Panc1 (cell line): ENCODE data around the gene HDHD3. TPM values are rescaled to one million over a fixed set of nuclear protein-coding genes. Genes with fewer than 3 reads are reported as not detected.

Source experiments
- ATAC-seq: fragments of 200-7000 bp; cut with Tn5 transposase; 2 replicates; pipeline ENCODE4 v1.9.1; 2020; ENCODE audit warnings: mild to moderate bottlenecking, moderate library complexity
- BruUV-seq: library from RNA; stranded (reverse); fragments of 400-500 nt; replicated peaks from 2 replicates; lab custom pipeline; 2021; lab: Mats Ljungman, UMichigan
- CTCF ChIA-PET: fragments of 300-600 bp; sonication (Branson Sonifier 250); formaldehyde crosslinking; loops from one replicate; lab custom pipeline; 2022; ENCODE audit warnings: antibody characterized with exemption; lab: Charles Lee
- POLR2A ChIA-PET: fragments of 300-600 bp; sonication (Branson Sonifier 250); formaldehyde crosslinking; loops from one replicate; lab custom pipeline; 2022; ENCODE audit warnings: antibody characterized with exemption; lab: Charles Lee
- DNase-seq: peaks from one replicate; pipeline ENCODE4 v3.0.0-alpha.2; 2010; ENCODE audit warnings: low read depth, low spot score
- H3K27ac ChIP-seq: 2 replicates; pipeline ENCODE4 v1.5.1; 2011; ENCODE audit warnings: mild to moderate bottlenecking, low read length, inconsistent platforms
- H3K27me3 ChIP-seq: fragments of 200-500 bp; sonication (Bioruptor generic); 2 replicates; pipeline ENCODE4 v1.6.0; 2014; ENCODE audit warnings: low read length, inconsistent platforms; ENCODE audit not compliant: control insufficient read depth, insufficient read depth
- H3K36me3 ChIP-seq: fragments of 200-500 bp; sonication (Bioruptor generic); 2 replicates; pipeline ENCODE4 v1.5.1; 2014; ENCODE audit warnings: inconsistent platforms, mild to moderate bottlenecking, low read length, moderate library complexity; ENCODE audit not compliant: control insufficient read depth, insufficient read depth
- H3K4me1 ChIP-seq: 2 replicates; pipeline ENCODE4 v1.5.1; 2011; ENCODE audit warnings: inconsistent platforms, mild to moderate bottlenecking, low read length, moderate library complexity; ENCODE audit not compliant: control insufficient read depth, insufficient read depth
- H3K4me3 ChIP-seq, 2 experiments: 2 replicates each; pipeline ENCODE4 v1.5.1; 2011 to 2012; ENCODE audit warnings: low read depth in 2 of 2, low read length in 2 of 2, mild to moderate bottlenecking in 2 of 2, inconsistent platforms in 1 of 2, moderate library complexity in 1 of 2
- H3K9me3 ChIP-seq: fragments of 200-500 bp; sonication (Bioruptor generic); 2 replicates; pipeline ENCODE4 v1.5.1; 2014; ENCODE audit warnings: low read depth, mild to moderate bottlenecking, inconsistent platforms, low read length, moderate library complexity; ENCODE audit not compliant: control insufficient read depth, insufficient read depth
- POLR2AphosphoS5 ChIP-seq: IDR thresholded peaks from 2 replicates; pipeline ENCODE4 v1.6.1; 2012; ENCODE audit warnings: mild to moderate bottlenecking, low read depth, low read length, moderate library complexity
- REST ChIP-seq, 2 experiments: IDR thresholded peaks; 2 replicates each; pipeline ENCODE4 v1.6.1; 2011 to 2012; ENCODE audit warnings: low read depth in 2 of 2, control low read depth in 1 of 2, low read length in 1 of 2, mild to moderate bottlenecking in 1 of 2, moderate library complexity in 1 of 2; ENCODE audit not compliant: insufficient read depth in 1 of 2
- SIN3A ChIP-seq: IDR thresholded peaks from 2 replicates; pipeline ENCODE4 v1.6.1; 2012; ENCODE audit warnings: low read depth, mild to moderate bottlenecking, low read length, moderate library complexity, borderline replicate concordance; ENCODE audit not compliant: insufficient read depth
- TCF7L2 ChIP-seq: IDR thresholded peaks from 2 replicates; pipeline ENCODE4 v1.6.1; 2011; ENCODE audit warnings: mild to moderate bottlenecking, low read depth, low read length, inconsistent platforms
- in situ Hi-C: cut with HindIII; loops from 2 replicates; pipeline ENCODE4 v1.10.0; 2016; ENCODE audit warnings: low sequenced_read_pairs, low pct_unique_long_range_greater_than_20kb
- intact Hi-C: fragments of 100-400 bp; cut with micrococcal nuclease; formaldehyde crosslinking; loops from one replicate; pipeline ENCODE4 v1.10.0; 2022; ENCODE audit not compliant: unreplicated experiment
- total RNA-seq: library from RNA; stranded (reverse); gene quantifications from one replicate; pipeline ENCODE4 v1.2.1, GENCODE V29; 2021; ENCODE audit not compliant: unreplicated experiment
- TF ChIP-seq, protein P1 (sequence below): fragments of 450-650 bp; IDR thresholded peaks from 2 replicates; pipeline ENCODE4 v1.5.1; 2017; ENCODE audit warnings: mild to moderate bottlenecking

HDHD3 gene
- total RNA-seq, 1 experiment from 2014 or later = 14.5 TPM

GRCh38 chr9:113401027-113401792 lies 24.4 kb upstream of the HDHD3 start, which contains the start of gene ALAD:
Gene ALAD, minus strand, starts transcription at chr9:113401284. Its CDS starts 7,725 bp downstream, at chr9:113393559.
- in situ Hi-C loops = no loop called here
- ATAC-seq = peak; percentile 99
- H3K9me3 ChIP-seq = no peaks in the 10 kb centered on the region
- ChIA-PET POLR2A (interaction anchor here (0.6 kb wide), 1 partner anchor 9 kb away, joined by 5 read pairs; the partner anchor contains the start of genes C9orf43 and POLE3), CTCF (interaction anchor here (0.7 to 1.4 kb wide), 6 partner anchors 9 to 169 kb away, joined by 3 to 6 read pairs (median 3); partner anchors contain the start of genes C9orf43 and POLE3)
- BruUV-seq = no TSS peak
- H3K4me3 ChIP-seq = peak within 1 kb of the TSS; percentile 77
- intact Hi-C loops = no loop called here
- no peaks in the 10 kb centered on the region for H3K27me3 ChIP-seq
- H3K27ac ChIP-seq = peak within 1 kb of the TSS; percentile 88
- H3K4me1 ChIP-seq = no peaks in the 10 kb centered on the region
- no peaks in the 10 kb centered on the region; the same call in 1 of the 2 replicates for H3K36me3 ChIP-seq
- TF ChIP-seq SIN3A (0 out of 2 replicates have a peak, but pooled peaks have one; percentile 47), POLR2AphosphoS5 (no peak; the same call in 1 of the 2 replicates), REST (IDR thresholded peaks at IDR 0.05; ENCODE audit: insufficient read depth in 1 of 2, low read depth in 2 of 2, low read length in 1 of 2) (no peak), TCF7L2 (no peak)
- TF ChIP-seq, protein P1, sequence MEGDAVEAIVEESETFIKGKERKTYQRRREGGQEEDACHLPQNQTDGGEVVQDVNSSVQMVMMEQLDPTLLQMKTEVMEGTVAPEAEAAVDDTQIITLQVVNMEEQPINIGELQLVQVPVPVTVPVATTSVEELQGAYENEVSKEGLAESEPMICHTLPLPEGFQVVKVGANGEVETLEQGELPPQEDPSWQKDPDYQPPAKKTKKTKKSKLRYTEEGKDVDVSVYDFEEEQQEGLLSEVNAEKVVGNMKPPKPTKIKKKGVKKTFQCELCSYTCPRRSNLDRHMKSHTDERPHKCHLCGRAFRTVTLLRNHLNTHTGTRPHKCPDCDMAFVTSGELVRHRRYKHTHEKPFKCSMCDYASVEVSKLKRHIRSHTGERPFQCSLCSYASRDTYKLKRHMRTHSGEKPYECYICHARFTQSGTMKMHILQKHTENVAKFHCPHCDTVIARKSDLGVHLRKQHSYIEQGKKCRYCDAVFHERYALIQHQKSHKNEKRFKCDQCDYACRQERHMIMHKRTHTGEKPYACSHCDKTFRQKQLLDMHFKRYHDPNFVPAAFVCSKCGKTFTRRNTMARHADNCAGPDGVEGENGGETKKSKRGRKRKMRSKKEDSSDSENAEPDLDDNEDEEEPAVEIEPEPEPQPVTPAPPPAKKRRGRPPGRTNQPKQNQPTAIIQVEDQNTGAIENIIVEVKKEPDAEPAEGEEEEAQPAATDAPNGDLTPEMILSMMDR = peak; percentile 93
- peak; percentile 67 for DNase-seq

- Histone ChIP-seq H3K27me3 (no peaks in the 10 kb centered on the region), H3K36me3 (no peaks in the 10 kb centered on the region; the same call in 1 of the 2 replicates), H3K27ac (no peak overlapping the region), H3K4me3 (no peak overlapping the region), H3K4me1 (no peaks in the 10 kb centered on the region), H3K9me3 (no peaks in the 10 kb centered on the region)
- CTCF ChIA-PET = interaction anchor here (0.6 kb wide), 1 partner anchor 91 kb away, joined by 5 read pairs; no protein-coding TSS in a partner anchor
- in situ Hi-C loops = no loop called here
- intact Hi-C loops = no loop called here
- TF ChIP-seq SIN3A (no peak), POLR2AphosphoS5 (no peak), REST (IDR thresholded peaks at IDR 0.05; ENCODE audit: insufficient read depth in 1 of 2, low read depth in 2 of 2, low read length in 1 of 2) (no peak), TCF7L2 (no peak)
- TF ChIP-seq, protein P1 = no peak
- no TSS peak for BruUV-seq
- POLR2A ChIA-PET = no interaction called here
- DNase-seq (no peak), ATAC-seq (no peak)
These were observed 22.9 kb upstream of the HDHD3 start for GRCh38 chr9:113399646-113400200.
